Measurements from ENCODE around the gene TNFSF10. TPM values are rescaled to one million over a fixed set of nuclear protein-coding genes. Genes with fewer than 3 reads are reported as not detected.

TNFSF10 gene
- total and polyA plus RNA-seq, 9 of the 15 experiments (the other 6 are each of a cell fraction or from before 2014, with no cell fraction given), result 0.07 to 1.3 (median 0.27) TPM; not detected in 1

DNA sequence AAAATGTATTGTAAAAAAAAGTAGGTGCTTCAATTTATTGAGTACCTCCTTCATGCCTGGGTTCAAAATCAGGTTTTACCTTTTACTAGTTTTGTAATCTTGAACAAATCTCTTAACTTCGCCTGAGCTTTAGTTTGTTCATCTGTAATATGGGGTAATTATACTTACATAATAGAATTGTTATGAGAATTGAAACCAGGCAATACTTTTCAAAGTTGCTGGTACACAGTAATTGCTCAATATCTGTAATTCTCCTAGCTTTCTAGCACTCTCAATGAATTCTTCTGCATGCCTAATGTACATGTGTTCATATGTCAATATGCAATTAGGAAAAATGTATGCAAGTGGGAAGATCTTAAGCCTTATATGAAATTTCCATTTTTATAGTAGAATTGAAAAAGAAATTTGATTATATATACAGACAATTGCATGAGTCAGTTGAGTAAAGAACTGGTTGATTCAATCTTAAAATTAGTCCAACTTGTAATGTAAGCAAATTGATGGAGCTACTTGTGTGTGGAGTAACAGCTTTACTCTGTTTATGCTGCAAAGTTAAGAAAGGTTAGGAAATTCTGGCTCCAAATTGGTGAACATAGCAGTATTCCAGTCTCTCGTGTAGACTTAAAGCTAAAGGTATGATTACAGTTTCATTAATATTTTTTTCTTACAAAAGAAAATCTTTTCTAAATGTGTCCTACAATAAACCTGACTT is 4.1 kb downstream of the TNFSF10 start:
- Histone ChIP-seq H2AFZ (ENCODE audit: low read depth, low read length) (no peak overlapping the region), H3K36me3 (ENCODE audit: control insufficient read depth, insufficient read depth, low read length) (no peaks in the 10 kb centered on the region), H3K4me3 (no peak overlapping the region), H3K79me2 (ENCODE audit: control insufficient read depth, insufficient read depth, low read length) (no peaks in the 10 kb centered on the region), H3K9ac (ENCODE audit: insufficient read depth in 1 of 2, low read depth in 2 of 2, low read length in 2 of 2) (no peak overlapping the region), H3K27ac (ENCODE audit: extremely low read depth, low read depth, low read length) (no peak overlapping the region), H3K9me1 (ENCODE audit: control insufficient read depth, insufficient read depth, low read length) (no peaks in the 10 kb centered on the region), H4K20me1 (replicated peaks; ENCODE audit: control insufficient read depth, insufficient read depth, low read length) (no peaks in the 10 kb centered on the region), H3K4me1 (replicated peaks in 1 of 2; ENCODE audit: control insufficient read depth in 2 of 2, insufficient read depth in 2 of 2, low read length in 2 of 2) (peaks cover 0 to 20% of the 10 kb centered on the region in 2 experiments; a peak in 3 of 5 replicates), H3K9me3 (replicated peaks; ENCODE audit: control insufficient read depth, insufficient read depth, low read depth, low read length) (no peaks in the 10 kb centered on the region), H3K27me3 (ENCODE audit: control insufficient read depth in 2 of 2, insufficient read depth in 2 of 2, low read length in 2 of 2) (no peaks in the 10 kb centered on the region), H3K4me2 (ENCODE audit: insufficient read depth, low read length) (no peak overlapping the region)
- CTCF ChIA-PET (ENCODE audit: low intra/inter-chr PET ratio), result no interaction called here
- no peak for ATAC-seq
- no peak for FAIRE-seq
- intact Hi-C loops (cut with micrococcal nuclease) (no loop called here), in situ Hi-C loops (cut with MboI) (no loop called here)
- no TSS peak for BruUV-seq (replicated peaks)
- no peak for DNase-seq (ENCODE audit: extremely low read depth in 1 of 4, low spot score in 3 of 4)
- 0 out of 2 replicates have a peak, but pooled peaks have one; percentile 17 for TF ChIP-seq CEBPB (tag; IDR thresholded peaks at IDR 0.05)
- TF ChIP-seq NCOR1 (IDR thresholded peaks at IDR 0.05), result no peak
- no peak for TF ChIP-seq CEBPG (CRISPR knock-in tag; IDR thresholded peaks at IDR 0.05)
- peak; percentile 30 to 31; a peak in 1 of 4 replicates for TF ChIP-seq CEBPG (tag; conservative IDR thresholded peaks at IDR 0.05 in 1 of 2, IDR thresholded peaks at IDR 0.05 in 1 of 2)
- POLR2A ChIA-PET, result interaction anchor here (1.5 kb wide), 1 partner anchor 10 kb away, joined by 3 read pairs; no protein-coding TSS in a partner anchor
- 36% methylated on average over 2 of the region's 2 CpGs for WGBS (ENCODE audit: insufficient coverage, low coverage, missing lambda C conversion rate)

DNA sequence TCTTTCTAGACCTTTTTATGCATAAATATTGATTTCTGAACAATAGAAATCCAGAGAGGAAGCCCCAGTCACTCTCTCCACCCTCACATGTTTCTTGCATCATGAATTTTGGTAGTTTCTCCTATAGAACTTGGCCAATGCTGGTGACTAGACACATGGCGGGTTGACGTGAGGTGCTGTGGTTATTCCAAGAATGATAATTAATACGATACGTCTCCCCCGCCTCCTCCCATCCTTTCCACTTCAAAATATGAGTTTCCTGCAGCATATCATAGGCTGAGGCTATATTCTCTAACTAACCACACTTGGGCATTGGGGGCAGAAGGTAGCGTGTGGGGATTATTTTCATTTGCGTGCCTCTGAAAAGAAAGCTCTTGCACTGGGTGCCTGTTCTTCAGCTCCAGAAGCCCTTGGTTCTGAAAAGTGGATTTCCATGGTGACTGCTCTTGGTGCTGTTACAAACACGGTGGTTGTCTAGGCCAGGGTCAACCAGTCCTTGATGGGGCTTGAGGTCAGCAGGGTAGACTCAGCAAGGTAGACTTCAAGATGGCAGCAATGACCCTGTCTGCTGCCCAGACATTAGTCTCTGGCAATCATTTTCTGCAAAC is 5.3 kb downstream of the TNFSF10 start:
- no peaks in the 10 kb centered on the region for H3K36me3 ChIP-seq (ENCODE audit: control insufficient read depth, insufficient read depth, low read length)
- no TSS peak for BruUV-seq (replicated peaks)
- H3K9ac ChIP-seq (ENCODE audit: insufficient read depth in 1 of 2, low read depth in 2 of 2, low read length in 2 of 2), result no peak overlapping the region
- POLR2A ChIA-PET, result interaction anchor here (1.2 kb wide), 1 partner anchor 8 kb away, joined by 3 read pairs; no protein-coding TSS in a partner anchor
- 15% methylated on average over 8 of the region's 8 CpGs for WGBS (ENCODE audit: insufficient coverage, low coverage, missing lambda C conversion rate)
- H2AFZ ChIP-seq (ENCODE audit: low read depth, low read length), result peak overlapping the region; percentile 38
- peaks cover 0 to 26% of the 10 kb centered on the region in 2 experiments; a peak in 3 of 5 replicates for H3K4me1 ChIP-seq (replicated peaks in 1 of 2; ENCODE audit: control insufficient read depth in 2 of 2, insufficient read depth in 2 of 2, low read length in 2 of 2)
- DNase-seq (ENCODE audit: extremely low read depth in 1 of 4, low spot score in 3 of 4) (peak in 1 of 4 experiments; percentile 30), FAIRE-seq (peak; percentile 6), ATAC-seq (no peak)
- in situ Hi-C loops (cut with MboI) (no loop called here), intact Hi-C loops (cut with micrococcal nuclease) (no loop called here)
- no peaks in the 10 kb centered on the region for H4K20me1 ChIP-seq (replicated peaks; ENCODE audit: control insufficient read depth, insufficient read depth, low read length)
- no peak overlapping the region for H3K4me2 ChIP-seq (ENCODE audit: insufficient read depth, low read length)
- no peak overlapping the region for H3K27ac ChIP-seq (ENCODE audit: extremely low read depth, low read depth, low read length)
- no peaks in the 10 kb centered on the region for H3K9me1 ChIP-seq (ENCODE audit: control insufficient read depth, insufficient read depth, low read length)
- H3K79me2 ChIP-seq (ENCODE audit: control insufficient read depth, insufficient read depth, low read length), result no peaks in the 10 kb centered on the region
- H3K9me3 ChIP-seq (replicated peaks; ENCODE audit: control insufficient read depth, insufficient read depth, low read depth, low read length), result no peaks in the 10 kb centered on the region
- H3K27me3 ChIP-seq (ENCODE audit: control insufficient read depth in 2 of 2, insufficient read depth in 2 of 2, low read length in 2 of 2), result no peaks in the 10 kb centered on the region
- CTCF ChIA-PET (ENCODE audit: low intra/inter-chr PET ratio), result no interaction called here
- no peak overlapping the region for H3K4me3 ChIP-seq
- TF ChIP-seq, protein P1, sequence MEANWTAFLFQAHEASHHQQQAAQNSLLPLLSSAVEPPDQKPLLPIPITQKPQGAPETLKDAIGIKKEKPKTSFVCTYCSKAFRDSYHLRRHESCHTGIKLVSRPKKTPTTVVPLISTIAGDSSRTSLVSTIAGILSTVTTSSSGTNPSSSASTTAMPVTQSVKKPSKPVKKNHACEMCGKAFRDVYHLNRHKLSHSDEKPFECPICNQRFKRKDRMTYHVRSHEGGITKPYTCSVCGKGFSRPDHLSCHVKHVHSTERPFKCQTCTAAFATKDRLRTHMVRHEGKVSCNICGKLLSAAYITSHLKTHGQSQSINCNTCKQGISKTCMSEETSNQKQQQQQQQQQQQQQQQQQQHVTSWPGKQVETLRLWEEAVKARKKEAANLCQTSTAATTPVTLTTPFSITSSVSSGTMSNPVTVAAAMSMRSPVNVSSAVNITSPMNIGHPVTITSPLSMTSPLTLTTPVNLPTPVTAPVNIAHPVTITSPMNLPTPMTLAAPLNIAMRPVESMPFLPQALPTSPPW (CRISPR knock-in tag; IDR thresholded peaks at IDR 0.05), result peak; percentile 23; the same call in 1 of the 2 replicates

Data from K562 (cell line).